Ecto neural progenitor cell (in vitro differentiated cells): ENCODE data around the gene STOX2.

ENCODE experiments used
- DNase-seq: peaks from one replicate; pipeline ENCODE4 v3.0.0-alpha.2; 2018; ENCODE audit warnings: low spot score

Gene STOX2, protein sequence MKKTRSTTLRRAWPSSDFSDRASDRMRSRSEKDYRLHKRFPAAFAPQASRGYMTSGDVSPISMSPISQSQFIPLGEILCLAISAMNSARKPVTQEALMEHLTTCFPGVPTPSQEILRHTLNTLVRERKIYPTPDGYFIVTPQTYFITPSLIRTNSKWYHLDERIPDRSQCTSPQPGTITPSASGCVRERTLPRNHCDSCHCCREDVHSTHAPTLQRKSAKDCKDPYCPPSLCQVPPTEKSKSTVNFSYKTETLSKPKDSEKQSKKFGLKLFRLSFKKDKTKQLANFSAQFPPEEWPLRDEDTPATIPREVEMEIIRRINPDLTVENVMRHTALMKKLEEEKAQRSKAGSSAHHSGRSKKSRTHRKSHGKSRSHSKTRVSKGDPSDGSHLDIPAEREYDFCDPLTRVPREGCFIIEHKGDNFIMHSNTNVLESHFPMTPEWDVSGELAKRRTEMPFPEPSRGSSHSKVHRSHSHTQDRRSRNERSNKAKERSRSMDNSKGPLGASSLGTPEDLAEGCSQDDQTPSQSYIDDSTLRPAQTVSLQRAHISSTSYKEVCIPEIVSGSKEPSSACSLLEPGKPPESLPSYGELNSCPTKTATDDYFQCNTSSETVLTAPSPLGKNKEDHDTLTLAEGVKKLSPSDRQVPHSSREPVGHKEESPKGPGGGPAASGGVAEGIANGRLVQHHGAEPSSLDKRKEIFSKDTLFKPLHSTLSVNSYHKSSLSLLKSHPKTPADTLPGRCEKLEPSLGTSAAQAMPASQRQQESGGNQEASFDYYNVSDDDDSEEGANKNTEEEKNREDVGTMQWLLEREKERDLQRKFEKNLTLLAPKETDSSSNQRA (N-terminal part only)

DNA sequence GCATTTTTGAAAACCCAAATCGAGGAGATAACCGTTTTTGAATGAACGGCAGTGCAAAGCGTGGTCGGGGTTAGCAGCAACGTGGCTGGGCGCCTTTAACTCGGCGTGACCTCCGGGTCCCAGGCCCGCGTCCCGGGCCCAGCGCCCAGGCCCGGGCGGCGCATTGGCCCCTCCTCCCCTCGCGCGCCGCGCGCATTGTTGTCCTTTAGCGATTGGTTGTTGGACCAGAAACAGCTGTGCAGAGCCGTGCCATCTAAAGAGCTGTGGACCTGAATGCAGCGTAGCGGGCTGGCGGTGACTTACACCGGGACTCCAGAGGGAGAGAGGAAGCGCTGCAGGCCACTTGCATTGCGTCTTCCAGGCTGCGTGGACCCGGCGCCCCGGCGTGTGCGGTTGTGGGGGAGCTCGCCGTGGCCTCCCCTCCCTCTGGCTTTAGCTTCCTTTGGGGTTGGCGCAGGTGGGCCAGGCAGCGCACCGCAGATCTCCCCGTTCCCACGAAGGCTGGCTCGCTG lies at the start of gene STOX2:
Gene STOX2 (plus strand): TSS at position 227 of the 512 bp plus-strand sequence. CDS start 1,484 bp downstream, outside the sequence.
- peak; percentile 91 for DNase-seq

DNA sequence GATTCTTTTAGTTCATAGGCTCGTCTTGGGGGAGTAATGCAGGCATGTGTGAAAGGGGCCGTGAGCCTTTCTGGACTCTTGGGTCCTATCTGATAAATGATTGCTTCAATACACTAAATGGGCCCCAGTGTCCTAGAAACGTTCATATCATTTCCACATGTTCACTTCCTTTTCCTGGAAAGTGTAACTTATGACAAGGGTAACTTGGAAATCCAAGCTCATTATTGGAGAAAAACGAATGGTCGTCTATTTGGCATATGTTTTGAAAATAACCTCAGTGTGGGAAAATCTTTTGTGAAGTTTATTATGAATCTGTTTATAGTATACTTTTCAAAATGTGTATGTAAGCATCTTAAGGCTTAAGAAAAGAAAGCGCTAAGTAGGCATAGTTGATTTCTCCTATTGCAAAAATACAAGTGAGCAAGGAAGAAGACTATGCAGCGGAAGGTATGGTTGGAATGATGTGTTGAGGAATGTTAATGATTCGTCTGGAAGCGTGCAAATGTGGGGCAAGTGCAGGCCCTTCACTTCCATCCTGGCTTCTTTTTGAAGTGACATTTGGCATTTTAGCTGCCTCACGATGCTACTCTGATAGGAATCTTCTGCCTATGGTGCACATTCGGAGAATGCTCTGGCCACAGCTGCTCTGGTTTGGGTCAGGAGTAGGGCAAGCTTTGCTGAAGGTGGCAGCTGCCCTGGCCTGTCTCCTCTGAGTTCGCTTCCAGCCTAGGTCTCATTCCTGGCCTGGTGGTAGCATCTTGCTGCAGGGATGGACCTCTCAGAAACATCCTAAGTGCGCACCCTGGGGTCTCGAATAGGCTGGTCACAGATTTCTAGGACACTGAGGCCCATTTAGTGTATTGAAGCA lies 49.5 kb upstream of the STOX2 start:
- no peak for DNase-seq

DNA sequence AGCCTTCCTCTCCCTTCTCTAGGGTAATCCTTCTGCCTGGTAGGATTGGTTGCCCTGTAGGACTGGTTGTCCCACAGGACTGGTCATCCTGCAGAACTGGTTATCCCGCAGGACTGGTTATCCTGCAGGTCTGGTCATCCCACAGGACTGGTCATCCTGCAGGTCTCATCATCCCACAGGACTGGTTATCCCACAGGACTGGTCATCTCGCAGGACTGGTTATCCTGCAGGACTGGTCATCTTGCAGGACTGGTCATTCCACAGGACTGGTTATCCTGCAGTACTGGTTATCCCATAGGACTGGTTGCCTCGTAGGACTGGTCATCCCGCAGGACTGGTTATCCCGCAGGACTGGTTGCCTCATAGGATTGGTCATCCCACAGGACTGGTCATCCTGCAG lies 48.1 kb upstream of the STOX2 start:
- no peak for DNase-seq

DNA sequence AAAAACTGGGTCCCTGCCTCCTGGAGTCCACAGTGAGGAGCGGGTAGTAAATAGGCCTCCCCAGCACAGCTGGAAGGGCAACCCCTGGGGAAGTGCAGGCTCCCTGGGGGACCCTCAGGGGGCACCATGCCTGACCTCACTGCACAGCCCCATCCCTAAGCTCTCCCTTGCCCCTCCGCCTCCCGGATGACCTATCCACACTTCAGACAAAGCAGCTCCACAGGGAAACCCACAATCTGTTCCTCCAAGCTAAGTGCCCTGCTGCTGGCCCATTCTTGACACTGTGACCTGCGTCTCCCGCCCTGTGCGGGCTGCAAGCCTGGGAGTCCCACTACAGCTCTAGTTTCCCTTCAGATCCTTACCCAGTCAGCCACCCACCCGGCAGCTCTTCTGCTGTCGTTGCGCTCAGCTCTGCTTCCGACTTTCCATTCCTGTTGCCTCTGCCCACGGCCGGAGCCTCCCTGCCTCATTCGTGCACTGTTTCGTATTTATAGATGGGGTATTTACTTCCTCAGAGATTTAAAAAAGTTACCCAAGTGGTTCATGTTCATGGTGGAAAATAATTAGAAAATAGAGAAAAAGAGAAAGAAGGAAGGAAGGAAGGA lies 47.0 kb upstream of the STOX2 start:
- peak; percentile 75 for DNase-seq

DNA sequence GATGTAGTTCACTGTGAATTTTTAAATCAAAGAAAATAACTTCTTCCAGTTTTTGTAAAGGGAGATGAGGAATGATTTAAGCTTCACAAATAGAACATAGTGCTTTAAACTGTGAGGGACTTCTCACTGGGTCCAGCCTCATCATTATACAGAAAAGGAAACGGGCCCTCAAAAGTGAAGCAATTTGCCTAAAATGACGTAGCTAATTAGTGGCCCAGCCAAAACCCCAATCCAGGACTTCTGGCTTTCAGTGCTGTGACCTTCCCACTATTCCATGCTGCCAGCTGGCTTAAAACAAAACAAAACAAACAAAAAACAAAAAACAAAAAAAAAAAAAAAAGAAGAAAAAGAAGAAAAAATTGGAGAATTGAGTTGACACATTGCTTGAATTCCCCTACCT lies 45.0 kb upstream of the STOX2 start:
- no peak for DNase-seq

DNA sequence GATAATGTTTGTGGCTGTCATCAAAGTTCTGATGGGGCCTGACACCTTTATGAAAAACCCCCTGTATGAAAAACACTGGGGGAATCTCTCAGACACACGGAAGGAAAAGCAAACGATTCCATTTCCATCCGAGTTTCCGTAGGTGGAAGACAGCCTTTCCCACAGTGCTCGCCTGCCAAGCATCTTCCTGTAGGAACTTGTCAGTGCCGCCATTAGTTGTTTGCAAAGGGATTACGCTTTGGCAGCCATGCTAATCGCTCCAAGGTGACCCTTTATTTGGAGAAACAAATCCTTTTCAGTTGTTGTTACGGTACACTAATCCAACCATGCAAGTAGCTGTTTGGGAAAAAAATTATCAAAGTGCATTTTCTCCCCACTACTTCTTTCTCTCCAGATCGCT lies 44.4 kb upstream of the STOX2 start:
- no peak for DNase-seq

DNA sequence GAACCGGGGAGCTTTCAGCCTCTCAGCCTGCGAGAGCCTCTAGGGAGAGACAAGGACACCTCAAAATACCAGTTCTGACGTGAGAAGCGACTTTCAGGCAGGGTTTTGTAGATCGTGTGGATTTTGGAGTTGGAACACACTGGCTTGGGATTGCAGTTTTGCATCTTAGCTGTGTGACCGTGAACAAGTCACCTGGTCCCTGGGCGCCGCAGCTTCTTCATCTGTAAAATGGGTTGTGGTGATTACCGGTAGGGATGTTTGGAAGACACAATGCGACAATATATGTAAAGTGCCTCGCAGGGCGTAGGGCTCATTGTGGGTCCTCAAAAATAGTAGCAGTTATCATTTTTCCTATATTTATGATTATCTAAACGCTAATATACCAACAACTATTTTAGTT lies 43.7 kb upstream of the STOX2 start:
- no peak for DNase-seq

DNA sequence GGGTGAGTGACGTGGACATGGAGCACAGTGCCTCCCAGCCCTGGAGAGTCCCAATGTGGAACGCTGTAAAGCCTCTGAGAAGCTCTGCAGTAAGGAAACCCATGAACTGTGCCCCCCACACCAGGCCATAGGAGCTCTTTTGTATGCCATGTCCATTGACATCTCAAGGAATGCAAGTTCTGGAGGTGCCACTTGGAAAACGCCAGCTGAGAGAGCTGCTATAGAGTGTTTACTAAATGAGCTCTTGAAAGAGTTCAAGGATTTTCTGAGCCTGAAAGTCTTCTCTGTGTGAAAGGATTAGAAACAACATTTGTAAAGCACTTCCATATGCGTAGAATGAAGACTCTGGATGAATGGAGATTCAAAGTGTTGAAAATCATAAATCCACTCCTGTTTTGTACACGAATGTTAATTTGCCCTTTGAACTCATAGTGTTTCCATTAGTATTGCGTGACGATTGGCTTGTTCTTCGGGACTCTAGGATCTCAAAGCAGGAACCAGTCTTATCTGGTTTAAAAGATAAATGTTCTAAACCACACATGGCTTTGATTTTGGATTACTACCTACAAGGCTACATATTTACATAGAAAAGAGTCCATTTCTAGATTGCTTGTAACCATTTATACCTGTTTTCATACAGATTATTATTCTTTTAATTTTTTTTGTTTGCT lies 41.8 kb upstream of the STOX2 start:
- no peak for DNase-seq

DNA sequence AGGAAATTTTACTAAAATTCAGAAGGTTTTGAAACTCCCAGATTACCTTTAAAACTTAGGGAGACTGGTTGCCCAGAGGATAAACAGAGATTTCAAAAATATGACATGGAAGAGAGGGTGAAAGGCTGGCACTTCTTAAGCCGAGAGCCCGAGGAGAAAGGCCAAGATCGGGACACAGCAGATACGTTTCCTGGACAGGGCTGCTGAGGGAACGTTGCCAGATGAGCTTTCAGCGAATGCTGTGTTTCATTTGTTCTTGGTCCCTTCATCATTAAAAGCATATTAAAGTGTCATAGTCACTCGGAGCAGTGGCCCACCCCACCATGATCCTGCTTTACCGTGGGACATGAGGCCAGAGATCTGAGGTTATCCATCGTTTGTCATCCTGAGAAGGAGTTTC lies 37.9 kb upstream of the STOX2 start:
- DNase-seq = no peak

DNA sequence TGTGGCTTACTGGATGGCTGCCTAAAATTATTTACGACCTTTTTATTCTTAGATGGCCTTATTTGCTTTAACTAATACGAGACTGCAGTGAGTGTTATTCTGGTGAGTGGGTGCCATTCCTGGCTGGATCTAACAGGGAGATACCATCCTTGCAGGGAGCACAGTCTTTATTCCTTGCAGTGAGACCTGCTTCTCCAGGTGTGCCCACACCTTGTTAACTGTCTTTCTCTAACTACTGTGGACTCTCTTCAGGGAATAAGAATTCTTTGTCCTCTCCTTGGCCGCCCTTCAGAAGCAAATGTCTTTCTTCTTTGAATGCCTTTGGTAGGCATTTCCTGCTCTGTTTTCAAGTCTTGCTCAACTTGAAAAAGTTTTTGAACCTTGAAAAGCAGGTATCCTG lies 34.1 kb upstream of the STOX2 start:
- no peak for DNase-seq

DNA sequence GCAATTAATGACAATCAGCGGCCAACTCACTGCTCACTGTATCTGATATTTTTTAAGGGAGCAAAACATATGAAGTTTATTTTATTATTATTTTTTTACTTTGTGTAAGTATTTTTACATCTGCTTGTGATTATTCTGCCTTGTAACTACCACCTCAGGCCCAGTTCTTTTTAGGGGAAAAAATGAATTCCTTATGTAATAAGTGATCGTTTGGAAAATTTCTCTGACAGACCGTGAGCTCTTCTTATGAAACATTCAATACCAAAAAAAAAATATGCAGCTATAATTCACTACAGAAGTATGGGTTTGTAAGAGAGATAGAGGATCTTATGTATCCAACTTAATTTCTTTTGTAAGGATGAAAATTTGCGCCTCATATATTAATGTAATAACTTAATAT lies 33.5 kb upstream of the STOX2 start:
- no peak for DNase-seq

DNA sequence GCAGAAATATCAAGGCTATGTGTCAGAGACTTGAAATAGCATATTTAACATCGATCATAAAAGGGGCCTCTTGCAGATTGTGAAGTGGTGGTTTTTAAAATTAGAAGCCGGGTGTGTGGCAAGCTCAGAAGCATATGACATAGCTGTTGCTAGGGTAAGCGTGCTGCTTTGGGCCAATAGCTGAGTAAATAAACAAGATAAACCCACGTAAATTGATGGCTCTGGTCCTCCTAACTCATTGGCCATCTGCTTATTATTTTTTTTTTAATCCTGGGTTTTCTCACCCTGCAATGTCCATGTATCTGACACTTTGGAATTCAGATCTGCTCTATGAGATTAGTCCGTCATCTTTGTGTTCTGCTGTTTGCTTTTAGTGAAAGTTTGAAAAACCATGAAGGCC lies 32.6 kb upstream of the STOX2 start:
- no peak for DNase-seq

DNA sequence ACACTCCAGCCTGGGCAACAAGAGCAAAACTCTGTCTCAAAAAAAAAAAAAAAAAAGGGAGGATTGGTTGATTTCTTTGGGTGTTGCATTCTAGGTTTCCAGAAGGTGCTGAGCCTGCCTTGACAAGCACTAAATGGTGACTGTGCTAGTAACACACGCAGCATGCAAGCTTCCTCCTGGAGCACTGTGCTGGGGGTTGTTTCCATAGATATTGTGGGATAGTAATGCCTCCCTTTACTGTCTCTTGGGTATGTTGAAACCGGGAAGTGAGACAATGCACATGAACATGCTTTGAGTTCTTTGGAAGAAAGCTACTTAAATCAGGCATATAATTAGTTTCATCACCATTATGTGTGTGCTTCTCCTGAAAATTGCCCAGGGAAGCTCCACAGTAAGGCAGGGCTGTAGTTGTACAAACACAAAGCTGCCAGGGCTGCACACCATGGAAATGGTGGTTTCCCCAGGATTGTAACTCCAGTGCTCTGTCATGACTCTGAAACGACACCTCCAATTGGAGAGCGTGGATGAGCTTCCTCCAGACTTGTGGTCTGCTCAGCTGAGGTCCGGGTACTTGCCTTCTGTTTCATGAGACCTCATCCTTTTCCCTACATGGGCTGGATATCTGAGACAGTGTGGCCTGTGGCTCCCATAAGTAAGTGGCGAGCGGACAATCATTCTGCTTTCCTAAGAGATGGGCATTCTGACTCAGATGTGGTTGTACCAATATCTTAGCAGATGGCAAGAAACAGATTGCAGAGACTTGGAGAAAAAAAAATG lies 31.5 kb upstream of the STOX2 start:
- DNase-seq = no peak

DNA sequence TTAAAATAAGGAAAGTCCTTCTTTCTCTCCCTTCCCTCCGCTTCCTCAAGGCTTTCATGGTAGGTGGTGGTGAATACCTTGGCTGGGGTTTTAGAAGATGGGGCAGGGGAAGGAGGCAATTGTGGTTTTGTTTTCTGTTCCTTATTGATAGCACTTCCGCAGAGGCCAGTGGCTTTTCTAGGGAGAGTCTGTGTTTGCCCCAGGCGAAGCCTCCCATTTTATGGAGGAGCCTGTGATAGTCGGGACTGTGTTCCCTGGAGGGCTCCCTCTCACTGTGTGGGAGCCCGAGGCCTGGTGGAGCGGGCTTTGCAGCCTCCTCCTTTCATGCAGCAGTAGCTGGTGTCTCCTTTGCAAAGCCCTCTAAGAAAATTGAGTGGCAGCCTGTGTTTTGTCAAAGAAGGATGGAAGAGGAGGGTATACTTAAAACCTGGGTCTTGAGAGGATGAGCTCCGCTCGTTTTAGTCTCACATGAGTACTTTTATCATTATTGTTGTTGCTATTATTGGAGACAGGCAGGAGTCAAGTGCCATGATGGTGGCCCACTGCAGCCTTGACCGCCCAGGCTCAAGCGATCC lies 29.8 kb upstream of the STOX2 start:
- no peak for DNase-seq

DNA sequence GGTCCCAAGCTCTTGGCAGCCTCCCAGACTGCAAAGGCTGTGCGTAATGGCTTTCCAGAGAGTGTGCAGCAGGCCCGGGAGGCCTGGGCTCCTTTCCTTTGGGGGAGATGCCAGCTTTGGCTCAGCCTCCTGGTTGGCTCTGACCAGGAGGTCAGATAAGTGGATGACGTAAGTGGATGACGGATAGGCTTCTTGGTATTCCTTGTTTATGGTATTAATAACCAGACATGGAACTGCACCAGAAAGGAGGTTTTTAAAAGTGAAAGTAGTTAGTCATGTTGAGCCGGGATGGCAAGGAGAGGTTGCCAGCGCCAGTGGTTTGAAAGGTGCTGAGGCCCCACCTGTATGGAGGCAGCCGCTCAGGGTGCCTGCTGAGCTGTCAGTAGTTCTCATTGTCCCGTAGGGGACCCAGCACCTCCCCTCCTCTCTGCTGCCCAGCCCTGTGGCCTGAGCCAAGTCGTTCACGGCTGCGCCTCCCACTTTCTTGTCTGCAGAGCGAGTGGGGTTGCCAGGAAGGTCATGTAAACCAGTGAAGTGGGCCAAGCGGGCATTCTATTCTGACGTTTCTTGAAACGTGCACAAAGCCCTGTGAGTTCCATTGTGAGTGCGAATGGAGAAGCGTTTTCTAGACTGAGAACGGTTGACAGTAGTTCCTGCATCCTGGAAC lies 28.7 kb upstream of the STOX2 start:
- DNase-seq = no peak

DNA sequence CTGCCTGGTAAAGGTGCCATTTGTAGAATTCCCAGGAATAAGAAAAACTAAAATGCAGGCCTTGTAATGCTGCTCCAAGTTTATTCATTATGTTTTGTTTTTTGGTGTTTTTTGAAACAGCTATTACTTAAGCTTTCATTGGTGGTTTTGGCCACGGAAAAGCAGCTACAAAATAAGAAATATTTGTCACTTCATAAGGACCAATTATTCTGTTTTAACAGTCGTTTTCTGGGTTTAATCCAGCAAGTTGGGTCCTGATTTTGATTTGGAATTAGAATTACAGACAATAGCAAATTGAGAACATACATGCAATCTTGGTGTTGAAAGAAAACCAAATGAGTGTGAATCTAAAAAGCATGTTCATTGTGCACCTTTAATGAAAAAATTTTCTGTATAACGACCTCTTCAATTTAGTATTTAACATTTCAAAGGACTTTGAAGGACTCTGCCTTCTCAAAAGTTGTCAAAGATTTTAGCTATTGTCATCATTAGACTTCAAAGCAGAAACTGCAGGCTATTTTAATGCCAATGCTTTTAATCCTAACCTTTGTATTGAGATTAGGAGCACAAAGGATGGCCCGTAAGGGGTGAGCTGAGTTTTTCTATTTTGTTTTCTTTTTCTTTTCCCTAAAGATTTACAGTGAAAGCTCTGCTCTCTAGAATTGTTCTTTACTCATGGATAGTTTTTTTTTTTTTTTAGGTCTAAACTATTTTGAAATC lies 26.7 kb upstream of the STOX2 start:
- DNase-seq = no peak

DNA sequence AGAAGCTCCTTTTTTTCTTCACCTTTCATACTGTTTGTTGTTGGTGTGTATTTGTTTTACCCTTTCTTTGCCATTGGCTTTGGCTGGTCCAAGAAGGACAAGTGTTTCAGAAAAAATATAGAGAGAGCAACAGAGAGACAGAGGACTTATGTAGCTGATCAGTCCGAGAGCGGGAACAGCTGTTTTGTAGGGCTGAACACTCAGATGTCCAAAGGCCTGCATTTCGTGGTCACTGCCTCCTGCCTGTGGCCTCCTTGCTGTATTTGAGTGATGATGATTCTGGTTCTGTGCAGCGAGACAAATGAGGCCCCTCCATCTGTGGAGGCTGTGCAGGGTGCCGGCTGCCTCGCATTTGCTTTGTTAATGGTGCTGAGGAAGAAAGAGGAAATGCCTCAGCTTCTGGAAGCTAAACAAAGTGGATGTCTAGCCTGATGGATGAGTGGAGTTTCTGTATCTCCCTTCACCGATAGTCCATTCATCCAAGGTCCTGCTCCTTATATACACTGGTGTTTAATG lies 19.8 kb upstream of the STOX2 start:
- DNase-seq = no peak

DNA sequence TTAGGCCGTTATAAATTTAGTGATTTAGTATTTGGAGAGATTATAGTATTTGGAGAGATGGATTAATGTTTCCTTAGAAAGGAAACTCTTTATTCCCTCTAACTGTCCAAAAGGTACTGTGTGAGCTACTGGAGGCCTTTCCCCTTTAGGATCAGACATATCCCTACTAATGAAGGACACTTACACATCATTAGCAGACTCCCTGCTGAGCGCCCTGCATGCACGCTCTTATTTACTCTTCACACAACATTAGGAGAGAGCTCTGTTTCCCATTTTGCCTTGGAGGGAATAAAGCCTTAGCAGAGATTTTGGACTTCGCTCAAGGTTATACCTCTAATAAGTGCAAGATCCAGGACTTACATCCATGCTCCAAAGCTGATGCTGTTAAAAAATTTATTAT lies 17.8 kb upstream of the STOX2 start:
- no peak for DNase-seq

DNA sequence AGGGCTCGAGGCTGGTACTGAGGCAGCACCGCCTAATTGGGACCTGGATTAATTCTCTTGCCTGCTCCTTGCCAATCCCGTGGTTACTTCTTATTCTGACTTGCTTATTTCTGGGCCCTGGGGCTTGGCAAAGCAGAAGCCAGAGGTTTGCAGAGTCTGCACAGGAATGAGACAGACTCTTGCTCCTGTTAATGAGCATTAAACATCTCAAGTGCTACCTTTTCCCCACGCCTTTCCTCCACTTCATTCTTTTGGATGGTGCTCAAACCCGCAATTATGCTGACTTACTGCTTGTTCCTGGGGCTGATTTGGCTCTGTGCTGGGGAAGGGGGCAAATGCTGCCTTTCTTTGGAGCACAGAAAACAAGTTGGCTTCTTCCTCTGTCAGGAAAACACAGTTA lies 16.5 kb upstream of the STOX2 start:
- no peak for DNase-seq
